Measurements from ENCODE around the gene ANLN.

GRCh38 chr7:36475011-36475342, 85.3 kb downstream of the ANLN start:
- TF ChIP-seq CTCF (optimal IDR thresholded peaks at IDR 0.05 in 1 of 3, IDR thresholded peaks at IDR 0.05 in 1 of 3, conservative IDR thresholded peaks at IDR 0.05 in 1 of 3; ENCODE audit: extremely low read depth in 1 of 3, insufficient read depth in 2 of 3, low read length in 3 of 3) = no peak
- TF ChIP-seq EZH2 (IDR thresholded peaks at IDR 0.05; ENCODE audit: low read length) = no peak

Data from keratinocyte (primary cell).